HEK293T (cell line): Measurements from ENCODE around the gene HPSE2.

Source experiments
- CTCF ChIA-PET: fragments of 350-600 bp; formaldehyde crosslinking; extraction: SDS; loops from one replicate; lab custom pipeline; 2021; ENCODE audit warnings: antibody characterized with exemption, inconsistent platforms; lab: Yijun Ruan, JAX
- POLR2A ChIA-PET: fragments of 350-600 bp; formaldehyde crosslinking; extraction: SDS; loops from one replicate; lab custom pipeline; 2020; ENCODE audit warnings: antibody characterized with exemption, inconsistent platforms; lab: Yijun Ruan, JAX
- DNase-seq: peaks from one replicate; pipeline ENCODE4 v3.0.0; 2012; ENCODE audit warnings: mixed read lengths; ENCODE audit errors: extremely low spot score
- ARNT ChIP-seq: fragments of 450-650 bp; IDR thresholded peaks from 2 replicates; pipeline ENCODE4 v1.6.1; 2017; ENCODE audit warnings: mild to moderate bottlenecking
- BHLHE40 ChIP-seq: fragments of 450-650 bp; IDR thresholded peaks from 2 replicates; pipeline ENCODE4 v1.6.1; 2016; ENCODE audit warnings: mild to moderate bottlenecking, moderate library complexity, borderline replicate concordance
- CTBP1 ChIP-seq: fragments of 450-650 bp; IDR thresholded peaks from 2 replicates; pipeline ENCODE4 v1.6.1; 2016; ENCODE audit warnings: borderline replicate concordance
- ELF4 ChIP-seq: fragments of 450-650 bp; IDR thresholded peaks from 2 replicates; pipeline ENCODE4 v1.6.1; 2017; ENCODE audit warnings: antibody characterized with exemption
- FOXA1 ChIP-seq: fragments of 450-650 bp; IDR thresholded peaks from 2 replicates; pipeline ENCODE4 v1.6.1; 2016; ENCODE audit warnings: mild to moderate bottlenecking
- FOXK2 ChIP-seq: fragments of 450-650 bp; IDR thresholded peaks from 2 replicates; pipeline ENCODE4 v1.6.1; 2016; ENCODE audit warnings: mild to moderate bottlenecking
- FOXM1 ChIP-seq: fragments of 450-650 bp; IDR thresholded peaks from 2 replicates; pipeline ENCODE4 v1.6.1; 2017; ENCODE audit warnings: mild to moderate bottlenecking, borderline replicate concordance
- HDGF ChIP-seq: fragments of 450-650 bp; IDR thresholded peaks from 2 replicates; pipeline ENCODE4 v1.6.1; 2017; ENCODE audit warnings: antibody characterized with exemption, borderline replicate concordance
- L3MBTL2 ChIP-seq: fragments of 450-650 bp; conservative IDR thresholded peaks from 2 replicates; pipeline ENCODE4 v1.6.1; 2016; ENCODE audit warnings: mild to moderate bottlenecking
- LEF1 ChIP-seq: fragments of 450-650 bp; IDR thresholded peaks from 2 replicates; pipeline ENCODE4 v1.6.1; 2017; ENCODE audit warnings: mild to moderate bottlenecking, borderline replicate concordance
- NFRKB ChIP-seq: fragments of 450-650 bp; IDR thresholded peaks from 2 replicates; pipeline ENCODE4 v1.6.1; 2016; ENCODE audit warnings: mild to moderate bottlenecking, moderate library complexity
- SP1 ChIP-seq: fragments of 450-650 bp; IDR thresholded peaks from 2 replicates; pipeline ENCODE4 v1.6.1; 2017
- SUZ12 ChIP-seq: fragments of 450-650 bp; IDR thresholded peaks from 2 replicates; pipeline ENCODE4 v1.6.1; 2016; ENCODE audit warnings: mild to moderate bottlenecking
- TARDBP ChIP-seq: fragments of 450-650 bp; IDR thresholded peaks from 2 replicates; pipeline ENCODE4 v1.6.1; 2016
- ZNF384 ChIP-seq: fragments of 450-650 bp; IDR thresholded peaks from 2 replicates; pipeline ENCODE4 v1.6.1; 2016
- TF ChIP-seq, protein P1 (sequence below): fragments of 450-650 bp; IDR thresholded peaks from 2 replicates; pipeline ENCODE4 v1.6.1; 2016

The HPSE2 gene

DNA sequence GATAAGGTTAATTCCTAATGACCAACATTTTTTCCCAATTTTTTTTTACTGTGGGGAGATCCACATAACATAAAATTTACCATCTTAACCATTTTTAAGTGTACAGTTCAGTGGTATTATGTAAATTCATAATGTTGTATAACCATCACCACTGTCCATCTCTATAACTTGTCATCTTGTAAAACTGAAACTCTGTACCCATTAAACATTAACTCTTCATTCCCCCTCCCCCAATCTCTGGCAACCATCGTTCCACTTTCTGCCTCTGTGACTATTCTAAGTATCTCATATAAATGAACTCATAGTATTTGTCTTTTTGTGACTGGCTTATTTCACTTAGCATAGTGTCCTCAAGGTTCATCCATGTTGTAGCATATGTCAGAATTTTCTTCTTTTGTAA, 742.9 kb downstream of the HPSE2 start:
- no peak for TF ChIP-seq SP1
- TF ChIP-seq, protein P1, sequence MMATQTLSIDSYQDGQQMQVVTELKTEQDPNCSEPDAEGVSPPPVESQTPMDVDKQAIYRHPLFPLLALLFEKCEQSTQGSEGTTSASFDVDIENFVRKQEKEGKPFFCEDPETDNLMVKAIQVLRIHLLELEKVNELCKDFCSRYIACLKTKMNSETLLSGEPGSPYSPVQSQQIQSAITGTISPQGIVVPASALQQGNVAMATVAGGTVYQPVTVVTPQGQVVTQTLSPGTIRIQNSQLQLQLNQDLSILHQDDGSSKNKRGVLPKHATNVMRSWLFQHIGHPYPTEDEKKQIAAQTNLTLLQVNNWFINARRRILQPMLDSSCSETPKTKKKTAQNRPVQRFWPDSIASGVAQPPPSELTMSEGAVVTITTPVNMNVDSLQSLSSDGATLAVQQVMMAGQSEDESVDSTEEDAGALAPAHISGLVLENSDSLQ = no peak
- no peak for TF ChIP-seq ELF4
- TF ChIP-seq NFRKB = no peak
- no peak for TF ChIP-seq L3MBTL2
- no peak for TF ChIP-seq BHLHE40
- TF ChIP-seq ARNT = no peak
- no peak for TF ChIP-seq CTBP1
- no peak for DNase-seq
- ChIA-PET CTCF (interaction anchor here (0.6 to 0.9 kb wide), 2 partner anchors 14 to 26 kb away, joined by 3 read pairs; no protein-coding TSS in a partner anchor), POLR2A (no interaction called here)

DNA sequence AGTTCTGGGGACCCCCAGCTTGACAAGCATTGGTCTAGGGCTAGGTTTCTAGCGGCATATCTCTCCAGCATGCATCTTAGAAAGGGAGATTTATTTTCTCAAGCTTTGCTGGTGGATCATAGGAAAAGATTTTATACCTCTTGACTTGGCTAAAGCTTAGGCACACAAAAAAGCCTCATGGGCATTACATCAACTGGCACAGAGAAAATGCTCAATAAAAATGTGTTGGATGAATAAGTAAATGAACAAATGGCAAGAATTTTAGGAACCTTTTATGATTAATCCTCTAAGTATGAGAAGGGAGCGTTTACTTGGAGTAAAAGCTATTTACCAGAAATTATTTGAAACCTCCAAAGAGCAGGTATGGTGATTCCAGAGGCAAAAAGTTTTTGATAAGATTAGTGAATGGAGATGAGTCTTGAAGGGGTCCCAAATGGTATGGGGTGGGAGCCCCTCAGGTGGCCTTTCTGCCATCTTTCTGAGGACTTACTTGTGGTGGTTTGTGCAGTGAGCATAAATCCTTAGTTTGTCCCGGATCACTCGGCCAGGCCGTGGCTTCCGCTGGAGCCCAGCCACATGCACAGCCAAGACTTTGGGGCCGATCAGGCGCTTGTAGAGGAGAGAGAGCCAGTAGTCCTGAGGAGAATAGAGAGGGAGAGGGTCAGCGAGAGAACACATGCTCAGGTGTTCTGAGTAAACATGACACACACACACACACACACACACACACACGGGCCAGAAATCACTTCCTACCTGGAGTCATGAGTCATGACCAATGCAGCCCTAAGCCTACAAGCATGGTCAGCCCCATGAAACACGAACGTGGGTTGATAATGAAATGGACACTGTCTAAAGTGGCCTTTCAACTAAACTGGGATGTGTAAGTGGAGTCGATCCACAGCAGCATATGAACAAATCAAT, 745.8 kb downstream of the HPSE2 start:
- ChIA-PET CTCF (no interaction called here), POLR2A (no interaction called here)
- no peak for DNase-seq
- TF ChIP-seq, protein P1 = no peak
- TF ChIP-seq NFRKB (no peak), ELF4 (no peak), FOXK2 (no peak), HDGF (no peak), SP1 (no peak), ARNT (no peak), ZNF384 (no peak), L3MBTL2 (no peak), SUZ12 (no peak), BHLHE40 (no peak), TARDBP (no peak), FOXM1 (no peak), FOXA1 (no peak), LEF1 (no peak), CTBP1 (no peak)

DNA sequence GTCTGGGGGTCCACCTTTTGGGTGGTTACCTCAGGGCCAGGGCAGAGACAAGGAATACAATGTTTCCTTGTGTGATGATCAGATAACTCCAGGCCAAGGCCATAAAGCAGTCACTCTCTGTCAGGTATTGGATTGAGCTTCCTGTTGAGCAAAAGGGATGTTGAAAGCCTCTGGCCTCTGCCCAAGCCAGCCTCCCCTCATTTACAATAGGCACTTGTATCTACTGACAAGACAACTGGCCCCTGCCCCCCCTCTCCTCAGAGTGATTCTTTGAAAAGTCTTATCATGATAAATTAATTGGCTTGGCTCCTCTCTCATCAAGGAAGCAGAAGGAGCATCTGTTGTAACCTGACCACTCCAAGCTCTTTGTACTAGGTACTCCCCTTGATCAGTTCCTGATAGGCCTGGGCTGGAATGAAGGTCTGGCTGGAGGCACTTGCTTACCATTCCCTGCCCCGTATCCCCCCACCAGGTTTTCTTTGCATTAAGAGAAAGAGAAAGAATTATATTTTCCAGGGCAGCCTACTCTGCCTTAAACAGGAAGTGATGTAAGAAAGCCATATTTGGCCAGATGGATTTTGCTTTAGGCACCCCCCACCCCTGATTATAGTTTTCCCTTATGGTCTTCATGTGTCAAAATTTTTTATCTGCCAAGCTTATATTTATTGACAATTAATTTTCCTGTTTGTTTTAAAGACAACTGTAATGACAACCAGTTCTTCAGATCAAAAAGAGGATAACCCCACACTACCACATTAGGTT, 746.8 kb downstream of the HPSE2 start:
- POLR2A ChIA-PET = no interaction called here
- DNase-seq = no peak

DNA sequence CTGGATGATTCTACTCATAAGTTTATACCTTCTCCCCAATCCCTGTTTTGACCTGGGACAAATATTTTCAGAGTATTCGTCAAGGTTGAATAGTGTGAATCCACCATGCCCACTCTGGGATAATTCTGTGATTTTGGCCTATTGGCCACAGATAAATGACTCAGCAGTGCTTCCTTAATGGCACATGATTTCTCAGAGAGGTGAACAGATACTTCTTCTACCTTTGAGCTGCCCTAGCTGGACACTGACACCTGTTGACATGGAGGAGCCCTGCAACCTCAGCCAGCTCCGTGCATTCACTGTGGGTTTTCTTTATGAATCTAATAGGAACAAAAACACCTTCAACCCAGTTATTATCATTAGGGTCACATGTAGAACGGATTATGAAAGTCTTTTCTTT, 748.0 kb downstream of the HPSE2 start:
- ChIA-PET CTCF (interaction anchor here (0.6 kb wide), 1 partner anchor 414 kb away, joined by 3 read pairs; no protein-coding TSS in a partner anchor), POLR2A (no interaction called here)
- no peak for DNase-seq
- TF ChIP-seq, protein P1 = no peak
- no peak for TF ChIP-seq CTBP1
- no peak for TF ChIP-seq FOXM1
- no peak for TF ChIP-seq SP1
- TF ChIP-seq ZNF384 = no peak

More for the DNA sequence above, 746.8 kb downstream of the HPSE2 start:
- TF ChIP-seq CTBP1 (no peak), L3MBTL2 (no peak), SUZ12 (no peak), FOXK2 (no peak), HDGF (no peak), ELF4 (no peak), LEF1 (no peak), ZNF384 (no peak), SP1 (no peak)
- TF ChIP-seq, protein P1 = no peak
- CTCF ChIA-PET = no interaction called here

DNA sequence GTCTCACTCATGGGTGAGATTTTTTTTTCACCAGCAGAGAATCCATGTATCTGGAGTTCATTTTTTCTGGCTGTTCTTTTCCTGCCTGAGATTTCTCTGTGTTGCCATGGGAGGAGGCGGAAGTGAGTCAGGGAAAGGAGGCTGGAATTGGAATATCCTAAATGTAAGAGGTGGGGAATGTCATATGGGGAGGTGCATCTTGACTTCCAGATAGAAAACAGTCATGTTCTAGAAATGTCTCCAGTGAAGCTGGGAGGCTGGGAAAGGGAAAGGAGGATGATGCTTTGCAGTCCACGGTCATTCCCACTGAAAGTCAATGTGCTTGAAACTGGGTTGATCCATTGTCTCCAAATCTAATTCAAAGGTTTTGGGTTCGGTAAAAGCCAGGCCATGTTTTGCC, 749.2 kb downstream of the HPSE2 start:
- no peak for DNase-seq
- ChIA-PET CTCF (no interaction called here), POLR2A (no interaction called here)
- TF ChIP-seq FOXK2 (no peak), ELF4 (no peak), TARDBP (no peak), CTBP1 (no peak), NFRKB (no peak), SP1 (no peak), LEF1 (no peak)
